Measurements from ENCODE around the gene ASPM. TPM values are rescaled to one million over a fixed set of nuclear protein-coding genes. Genes with fewer than 3 reads are reported as not detected.
"Not testable (repeated sequence)": the region's sequence is repeated elsewhere in the genome, so short reads cannot be mapped to it uniquely, and the experiment has no call there.

ASPM gene
- total RNA-seq, 1 donor from 2014 or later = 3.7 TPM

- Histone ChIP-seq H3K27me3 (ENCODE audit: control insufficient read depth, insufficient read depth, low read length) (no peaks in the 10 kb centered on the region), H3K4me3 (ENCODE audit: low read depth, low read length) (no peak overlapping the region), H3K36me3 (ENCODE audit: control insufficient read depth, insufficient read depth, low read length) (no peaks in the 10 kb centered on the region)
- no peak for DNase-seq (ENCODE audit: low read depth)
- TF ChIP-seq, protein P1, sequence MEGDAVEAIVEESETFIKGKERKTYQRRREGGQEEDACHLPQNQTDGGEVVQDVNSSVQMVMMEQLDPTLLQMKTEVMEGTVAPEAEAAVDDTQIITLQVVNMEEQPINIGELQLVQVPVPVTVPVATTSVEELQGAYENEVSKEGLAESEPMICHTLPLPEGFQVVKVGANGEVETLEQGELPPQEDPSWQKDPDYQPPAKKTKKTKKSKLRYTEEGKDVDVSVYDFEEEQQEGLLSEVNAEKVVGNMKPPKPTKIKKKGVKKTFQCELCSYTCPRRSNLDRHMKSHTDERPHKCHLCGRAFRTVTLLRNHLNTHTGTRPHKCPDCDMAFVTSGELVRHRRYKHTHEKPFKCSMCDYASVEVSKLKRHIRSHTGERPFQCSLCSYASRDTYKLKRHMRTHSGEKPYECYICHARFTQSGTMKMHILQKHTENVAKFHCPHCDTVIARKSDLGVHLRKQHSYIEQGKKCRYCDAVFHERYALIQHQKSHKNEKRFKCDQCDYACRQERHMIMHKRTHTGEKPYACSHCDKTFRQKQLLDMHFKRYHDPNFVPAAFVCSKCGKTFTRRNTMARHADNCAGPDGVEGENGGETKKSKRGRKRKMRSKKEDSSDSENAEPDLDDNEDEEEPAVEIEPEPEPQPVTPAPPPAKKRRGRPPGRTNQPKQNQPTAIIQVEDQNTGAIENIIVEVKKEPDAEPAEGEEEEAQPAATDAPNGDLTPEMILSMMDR (IDR thresholded peaks at IDR 0.05; ENCODE audit: insufficient read depth, low read length, poor library complexity, severe bottlenecking) = no peak
These were observed 44.5 kb downstream of the ASPM start for GRCh38 chr1:197101978-197102377.

GRCh38 chr1:197100677-197101076, 45.8 kb downstream of the ASPM start:
- DNase-seq (ENCODE audit: low read depth) = no peak
- Histone ChIP-seq H3K4me3 (ENCODE audit: low read depth, low read length) (no peak overlapping the region), H3K27me3 (ENCODE audit: control insufficient read depth, insufficient read depth, low read length) (no peaks in the 10 kb centered on the region), H3K36me3 (ENCODE audit: control insufficient read depth, insufficient read depth, low read length) (no peaks in the 10 kb centered on the region)
- TF ChIP-seq, protein P1 (IDR thresholded peaks at IDR 0.05; ENCODE audit: insufficient read depth, low read length, poor library complexity, severe bottlenecking) = no peak

DNA sequence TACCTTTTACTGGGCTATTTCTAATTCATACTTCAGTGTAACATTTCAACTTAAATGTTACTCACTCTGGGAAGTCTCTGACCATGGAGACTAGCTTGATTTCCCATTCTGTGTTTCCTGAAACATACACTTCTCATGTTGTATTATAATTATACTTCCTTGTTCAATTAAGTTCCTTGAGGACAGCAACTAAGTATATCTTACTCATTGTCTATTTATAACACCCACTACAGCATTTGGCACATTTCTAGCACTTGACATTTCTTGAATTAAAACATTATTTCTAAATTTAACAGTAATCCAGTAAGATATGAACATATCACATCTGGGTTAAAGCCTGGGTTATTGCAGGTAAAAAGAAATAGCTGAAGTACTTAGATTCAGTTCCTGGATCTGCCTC, 47.0 kb downstream of the ASPM start:
- no peak for DNase-seq (ENCODE audit: low read depth)
- H3K27me3 ChIP-seq (ENCODE audit: control insufficient read depth, insufficient read depth, low read length) = no peaks in the 10 kb centered on the region
- no peak overlapping the region for H3K4me3 ChIP-seq (ENCODE audit: low read depth, low read length)
- no peaks in the 10 kb centered on the region for H3K36me3 ChIP-seq (ENCODE audit: control insufficient read depth, insufficient read depth, low read length)
- TF ChIP-seq, protein P1 (IDR thresholded peaks at IDR 0.05; ENCODE audit: insufficient read depth, low read length, poor library complexity, severe bottlenecking) = no peak

DNA sequence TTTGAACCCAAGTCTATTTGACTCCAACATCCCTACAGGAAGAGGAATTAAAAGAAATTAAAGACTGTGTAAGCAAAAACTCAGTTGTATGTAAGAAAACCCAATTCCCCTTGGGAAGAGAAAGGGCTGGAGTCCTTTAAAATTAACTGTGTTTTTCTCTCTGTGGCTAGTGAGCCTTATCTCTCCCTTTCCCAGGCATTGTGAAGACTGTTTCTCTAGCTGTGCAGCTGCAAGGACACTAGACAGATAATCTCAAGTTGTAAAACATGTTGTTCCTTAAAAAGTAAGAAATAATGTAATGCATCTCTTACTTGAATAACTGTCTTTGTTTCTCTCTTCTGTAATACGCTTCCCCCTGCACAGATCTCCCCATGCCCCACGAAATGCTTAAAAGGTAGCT, 49.5 kb downstream of the ASPM start:
- not testable (repeated sequence) for H3K4me3 ChIP-seq (ENCODE audit: low read depth, low read length); H3K27me3 ChIP-seq (ENCODE audit: control insufficient read depth, insufficient read depth, low read length); H3K36me3 ChIP-seq (ENCODE audit: control insufficient read depth, insufficient read depth, low read length); DNase-seq (ENCODE audit: low read depth)

GRCh38 chr1:197096137-197096536, 50.3 kb downstream of the ASPM start:
- no peak for DNase-seq (ENCODE audit: low read depth)
- TF ChIP-seq, protein P1 (IDR thresholded peaks at IDR 0.05; ENCODE audit: insufficient read depth, low read length, poor library complexity, severe bottlenecking) = no peak
- Histone ChIP-seq H3K36me3 (ENCODE audit: control insufficient read depth, insufficient read depth, low read length) (no peaks in the 10 kb centered on the region), H3K4me3 (ENCODE audit: low read depth, low read length) (no peak overlapping the region), H3K27me3 (ENCODE audit: control insufficient read depth, insufficient read depth, low read length) (no peaks in the 10 kb centered on the region)

DNA sequence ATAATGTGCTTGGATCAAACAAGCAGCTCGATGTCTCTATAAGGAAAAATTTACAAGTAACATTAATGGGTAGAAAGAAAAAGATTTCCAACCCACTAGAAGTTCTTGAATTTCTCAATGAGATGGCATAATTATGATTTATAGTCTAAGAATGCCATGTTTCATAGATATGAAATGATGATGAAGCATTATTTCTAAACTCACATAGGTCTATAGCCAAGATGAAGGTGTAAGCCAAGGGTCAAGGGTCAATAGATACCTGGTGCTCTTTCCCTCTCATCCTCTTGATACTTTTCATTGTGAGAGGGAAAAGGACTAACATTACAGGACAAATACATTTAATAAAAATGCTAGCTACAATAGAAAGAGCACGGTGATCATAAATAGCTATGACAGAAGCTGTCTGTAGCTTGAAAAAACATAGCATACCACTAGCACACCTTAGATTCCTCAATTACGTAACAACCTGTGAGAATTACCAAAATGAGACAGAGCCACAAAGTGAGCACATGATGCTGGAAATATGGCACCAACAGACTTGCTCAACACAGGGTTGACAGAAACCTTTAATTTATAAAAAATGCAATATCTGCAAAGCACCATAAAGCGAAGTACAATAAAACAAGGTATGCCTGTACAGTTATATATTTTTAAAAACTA, 53.1 kb downstream of the ASPM start:
- no peak overlapping the region for H3K4me3 ChIP-seq (ENCODE audit: low read depth, low read length)
- no peaks in the 10 kb centered on the region for H3K27me3 ChIP-seq (ENCODE audit: control insufficient read depth, insufficient read depth, low read length)
- no peak for DNase-seq (ENCODE audit: low read depth)
- TF ChIP-seq, protein P1 (IDR thresholded peaks at IDR 0.05; ENCODE audit: insufficient read depth, low read length, poor library complexity, severe bottlenecking) = no peak
- H3K36me3 ChIP-seq (ENCODE audit: control insufficient read depth, insufficient read depth, low read length) = no peaks in the 10 kb centered on the region

Data from kidney epithelial cell (primary cell).